B cell (primary cell): Measurements from ENCODE around the gene KCNQ2.

Experiments used
- CTCF ChIP-seq: fragments of 200-600 bp; IDR thresholded peaks from one replicate; pipeline ENCODE4 v1.8.0; 2022; ENCODE audit warnings: antibody characterized with exemption, mild to moderate bottlenecking
- EZH2 ChIP-seq: IDR thresholded peaks from 2 replicates; pipeline ENCODE4 v1.6.1; 2012; ENCODE audit warnings: borderline replicate concordance, low read depth, mild to moderate bottlenecking, moderate library complexity, low read length; ENCODE audit not compliant: insufficient read depth, poor library complexity, severe bottlenecking

DNA sequence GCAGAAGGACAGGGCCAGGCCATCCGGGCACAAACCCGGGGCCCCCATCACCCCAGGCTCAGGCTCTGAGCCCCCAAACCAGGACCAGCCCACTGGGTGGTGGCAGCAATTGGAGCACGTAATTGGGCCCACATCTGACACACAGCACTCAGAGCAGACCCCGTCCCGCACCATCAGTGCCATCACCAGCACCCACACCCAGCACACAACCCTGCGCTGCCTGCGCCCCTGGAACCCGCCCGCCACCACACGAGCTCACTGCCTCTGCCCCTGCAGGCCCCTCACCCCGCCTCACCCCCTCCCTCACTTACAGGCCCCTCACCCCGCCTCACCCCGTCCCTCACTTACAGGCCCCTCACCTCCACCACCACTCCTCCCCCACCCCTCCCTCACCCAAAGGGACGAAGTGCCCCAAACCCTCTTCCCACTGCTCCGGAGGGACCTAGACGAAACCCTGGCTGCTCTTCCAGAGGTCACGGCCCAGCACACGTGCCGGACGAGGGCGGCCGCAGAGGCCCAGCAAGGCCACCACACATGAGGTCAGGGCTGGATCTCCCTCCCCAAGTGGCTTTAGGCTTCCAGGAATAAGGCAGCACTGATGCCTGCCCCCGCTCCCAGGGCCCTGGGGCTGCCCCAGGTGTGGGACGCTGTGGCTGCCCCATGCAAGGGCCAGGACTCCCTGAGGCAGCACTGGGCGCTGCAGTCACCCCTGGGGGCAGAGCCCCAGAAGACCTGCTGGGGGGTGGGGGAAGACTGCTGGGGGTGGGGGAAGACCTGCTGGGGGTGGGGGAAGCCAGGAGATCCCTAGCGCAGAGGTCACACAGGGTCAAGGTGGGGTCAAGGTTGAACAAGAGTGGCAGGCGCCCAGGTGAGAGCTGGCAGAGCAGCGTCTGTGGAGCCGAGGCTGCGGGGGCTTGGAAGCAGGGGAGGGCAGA lies 22.4 kb downstream of the KCNQ2 start:
- no peak for TF ChIP-seq CTCF
- no peak for TF ChIP-seq EZH2
